Vagina (tissue), 2 donors: ENCODE measurements around the gene GNAO1. TPM values are rescaled to one million over a fixed set of nuclear protein-coding genes. Genes with fewer than 3 reads are reported as not detected.

Experiments
- DNase-seq, 2 donors: peaks; one replicate each; pipeline ENCODE4 v3.0.0-alpha.2; 2017; ENCODE audit errors: extremely low spot score in 2 of 2
- H3K27ac ChIP-seq: fragments of 200-600 bp; sonication (generic); one replicate; pipeline ENCODE4 v1.5.1; 2019
- H3K27me3 ChIP-seq: fragments of 200-600 bp; sonication (generic); one replicate; pipeline ENCODE4 v1.5.1; 2019
- H3K36me3 ChIP-seq, 2 donors: fragments of 200-600 bp; sonication (generic); one replicate each; pipeline ENCODE4 v1.5.1; 2017 to 2019
- H3K4me1 ChIP-seq: fragments of 200-600 bp; sonication (generic); one replicate; pipeline ENCODE4 v1.5.1; 2019
- H3K4me3 ChIP-seq, 2 donors: fragments of 200-600 bp; sonication (generic); 1 replicate in 1 of 2; 2 replicates in 1 of 2; pipeline ENCODE4 v1.5.1; 2016 to 2019
- H3K9me3 ChIP-seq: fragments of 200-600 bp; sonication (generic); one replicate; pipeline ENCODE4 v1.5.1; 2019
- CTCF ChIP-seq, 3 experiments: fragments of 450-650 bp in 2 of 3; fragments of 200-600 bp in 1 of 3; sonication (generic) in 1 of 3; IDR thresholded peaks; one replicate each; pipeline ENCODE4 v1.5.1; 2017 to 2019; ENCODE audit warnings: antibody characterized with exemption in 3 of 3, mild to moderate bottlenecking in 2 of 3, moderate library complexity in 2 of 3
- POLR2A ChIP-seq, 2 donors: fragments of 450-650 bp; IDR thresholded peaks; one replicate each; pipeline ENCODE4 v1.6.1; 2017; ENCODE audit warnings: antibody characterized with exemption in 2 of 2, mild to moderate bottlenecking in 2 of 2, moderate library complexity in 2 of 2
- POLR2AphosphoS5 ChIP-seq, 2 donors: sonication (generic); formaldehyde crosslinking; IDR thresholded peaks; one replicate each; pipeline ENCODE4 v1.9.0; 2017; ENCODE audit warnings: antibody characterized with exemption in 2 of 2, mild to moderate bottlenecking in 2 of 2, low read depth in 1 of 2; ENCODE audit not compliant: insufficient read depth in 1 of 2
- intact Hi-C: fragments of 100-400 bp; cut with DNase I; formaldehyde crosslinking; loops from one replicate; pipeline ENCODE4 v1.15.1; 2023
- total RNA-seq: library from RNA; depleted of rRNA; stranded (reverse); fragments of >200 nt; gene quantifications from one replicate; pipeline ENCODE4 v1.2.3, GENCODE V29; 2016

Gene GNAO1
- total RNA-seq, 1 donor from 2014 or later: 16.2 TPM

- H3K4me3 ChIP-seq: no peak overlapping the region
- H3K27ac ChIP-seq: no peak overlapping the region
- peaks cover 0 to 44% of the 10 kb centered on the region in 2 donors for H3K36me3 ChIP-seq
- intact Hi-C loops: no loop called here
- peaks cover 3% of the 10 kb centered on the region for H3K4me1 ChIP-seq
- TF ChIP-seq POLR2A (IDR thresholded peaks at IDR 0.05) (no peak), POLR2AphosphoS5 (IDR thresholded peaks at IDR 0.05; ENCODE audit: insufficient read depth in 1 of 2, low read depth in 1 of 2) (no peak), CTCF (IDR thresholded peaks at IDR 0.05) (no peak)
- peak in 1 of 2 donors; percentile 65 for DNase-seq
- H3K9me3 ChIP-seq: no peaks in the 10 kb centered on the region
- H3K27me3 ChIP-seq: no peaks in the 10 kb centered on the region
Observed at GRCh38 chr16:56362706-56363105, 171.4 kb downstream of the GNAO1 start.

- Histone ChIP-seq H3K27me3 (no peaks in the 10 kb centered on the region), H3K4me3 (no peak overlapping the region), H3K4me1 (no peaks in the 10 kb centered on the region), H3K36me3 (peaks cover 0 to 49% of the 10 kb centered on the region in 2 donors), H3K27ac (no peak overlapping the region), H3K9me3 (no peaks in the 10 kb centered on the region)
- no peak for TF ChIP-seq CTCF (IDR thresholded peaks at IDR 0.05)
- no peak for TF ChIP-seq POLR2AphosphoS5 (IDR thresholded peaks at IDR 0.05; ENCODE audit: insufficient read depth in 1 of 2, low read depth in 1 of 2)
- no peak for TF ChIP-seq POLR2A (IDR thresholded peaks at IDR 0.05)
- intact Hi-C loops: no loop called here
- DNase-seq: peak in 1 of 2 donors; percentile 80
Observed at GRCh38 chr16:56363181-56363716, 172.0 kb downstream of the GNAO1 start.

GRCh38 chr16:56363781-56364565 is 172.7 kb downstream of the GNAO1 start:
- Histone ChIP-seq H3K36me3 (peaks cover 0 to 56% of the 10 kb centered on the region in 2 donors), H3K9me3 (no peaks in the 10 kb centered on the region), H3K27me3 (no peaks in the 10 kb centered on the region), H3K4me1 (no peaks in the 10 kb centered on the region), H3K27ac (no peak overlapping the region), H3K4me3 (no peak overlapping the region)
- no peak for TF ChIP-seq POLR2A (IDR thresholded peaks at IDR 0.05)
- TF ChIP-seq POLR2AphosphoS5 (IDR thresholded peaks at IDR 0.05; ENCODE audit: insufficient read depth in 1 of 2, low read depth in 1 of 2): no peak
- TF ChIP-seq CTCF (IDR thresholded peaks at IDR 0.05): no peak
- DNase-seq: peak in 1 of 2 donors; percentile 71
- intact Hi-C loops: no loop called here

GRCh38 chr16:56364865-56365264 is 173.6 kb downstream of the GNAO1 start:
- H3K27me3 ChIP-seq: no peaks in the 10 kb centered on the region
- DNase-seq: no peak
- H3K27ac ChIP-seq: no peak overlapping the region
- TF ChIP-seq POLR2AphosphoS5 (IDR thresholded peaks at IDR 0.05; ENCODE audit: insufficient read depth in 1 of 2, low read depth in 1 of 2): no peak
- no peak for TF ChIP-seq CTCF (IDR thresholded peaks at IDR 0.05)
- no peak for TF ChIP-seq POLR2A (IDR thresholded peaks at IDR 0.05)
- intact Hi-C loops: no loop called here
- H3K36me3 ChIP-seq: peaks cover 0 to 56% of the 10 kb centered on the region in 2 donors
- H3K9me3 ChIP-seq: no peaks in the 10 kb centered on the region
- no peak overlapping the region for H3K4me3 ChIP-seq
- no peaks in the 10 kb centered on the region for H3K4me1 ChIP-seq

- Histone ChIP-seq H3K36me3 (peaks cover 0 to 56% of the 10 kb centered on the region in 2 donors), H3K4me3 (no peak overlapping the region), H3K9me3 (no peaks in the 10 kb centered on the region), H3K4me1 (peaks cover 5% of the 10 kb centered on the region), H3K27me3 (no peaks in the 10 kb centered on the region), H3K27ac (no peak overlapping the region)
- DNase-seq: no peak
- intact Hi-C loops: no loop called here
- TF ChIP-seq POLR2A (IDR thresholded peaks at IDR 0.05) (no peak), CTCF (IDR thresholded peaks at IDR 0.05) (no peak), POLR2AphosphoS5 (IDR thresholded peaks at IDR 0.05; ENCODE audit: insufficient read depth in 1 of 2, low read depth in 1 of 2) (no peak)
Observed at GRCh38 chr16:56365552-56365951, 174.3 kb downstream of the GNAO1 start.
